ENCODE data around the gene BFSP1.
A peak's percentile ranks its signal among the peaks of the same experiment; 100 is the strongest.

The BFSP1 gene

GRCh38 chr20:17530716-17531664 lies at the start of gene BFSP1:
TSS of gene BFSP1 (minus strand) at chr20:17531379. CDS start at chr20:17531329, 50 bp downstream.
- no peak for DNase-seq

GRCh38 chr20:17580895-17581294 lies 49.7 kb upstream of the BFSP1 start:
- DNase-seq = no peak

- no peak for DNase-seq
Measured at GRCh38 chr20:17579369-17580039, 48.3 kb upstream of the BFSP1 start.

GRCh38 chr20:17576215-17576614 lies 45.0 kb upstream of the BFSP1 start:
- no peak for DNase-seq

GRCh38 chr20:17573463-17573862 lies 42.3 kb upstream of the BFSP1 start:
- DNase-seq = no peak

GRCh38 chr20:17572034-17572638 lies 41.0 kb upstream of the BFSP1 start:
- no peak for DNase-seq

- no peak for DNase-seq
Measured at GRCh38 chr20:17571153-17571527, 40.0 kb upstream of the BFSP1 start.

GRCh38 chr20:17570347-17571152 lies 39.4 kb upstream of the BFSP1 start:
- no peak for DNase-seq

GRCh38 chr20:17569616-17570346 lies 38.6 kb upstream of the BFSP1 start, which contains the start of gene DSTN:
TSS of gene DSTN (plus strand) at chr20:17570075. CDS start at chr20:17570209, 134 bp downstream.
- DNase-seq = peak; percentile 34

GRCh38 chr20:17568972-17569521 lies 37.9 kb upstream of the BFSP1 start:
- no peak for DNase-seq

- no peak for DNase-seq
Measured at GRCh38 chr20:17568045-17568788, 37.0 kb upstream of the BFSP1 start.

- DNase-seq = no peak
Measured at GRCh38 chr20:17566345-17566744, 35.2 kb upstream of the BFSP1 start.

GRCh38 chr20:17565169-17565845 lies 34.1 kb upstream of the BFSP1 start:
- no peak for DNase-seq

- no peak for DNase-seq
Measured at GRCh38 chr20:17562804-17563305, 31.7 kb upstream of the BFSP1 start.

GRCh38 chr20:17560344-17561074 lies 29.3 kb upstream of the BFSP1 start:
- DNase-seq = no peak

GRCh38 chr20:17559338-17559737 lies 28.2 kb upstream of the BFSP1 start:
- DNase-seq = no peak

- DNase-seq = no peak
Measured at GRCh38 chr20:17558941-17559304, 27.7 kb upstream of the BFSP1 start.

GRCh38 chr20:17558154-17558940 lies 27.2 kb upstream of the BFSP1 start:
- DNase-seq = no peak

- DNase-seq = no peak
Measured at GRCh38 chr20:17557675-17558006, 26.5 kb upstream of the BFSP1 start.

Measured in NK-92 treated with Interleukin-12 subunit alpha and Interleukin-12 subunit beta, amount 100 ng/mL, for 24 hours (cell line).